Thyroid gland (tissue), 4 donors: ENCODE data around the gene NR2F6.

ENCODE experiments used
- CTCF ChIP-seq, 6 experiments: fragments of 200-600 bp in 3 of 6; fragments of 450-650 bp in 3 of 6; sonication (generic) in 3 of 6; IDR thresholded peaks; one replicate each; pipeline ENCODE4 v1.5.1; 2016 to 2019; ENCODE audit warnings: antibody characterized with exemption in 6 of 6, mild to moderate bottlenecking in 2 of 6, inconsistent platforms in 1 of 6, moderate library complexity in 1 of 6
- POLR2A ChIP-seq, 2 donors: fragments of 450-650 bp; IDR thresholded peaks; one replicate each; pipeline ENCODE4 v1.6.1; 2017; ENCODE audit warnings: antibody characterized with exemption in 2 of 2, mild to moderate bottlenecking in 2 of 2, moderate library complexity in 1 of 2

GRCh38 chr19:17194608-17195007 is 51.1 kb downstream of the NR2F6 start:
- no peak for TF ChIP-seq POLR2A (IDR thresholded peaks at IDR 0.05)
- no peak for TF ChIP-seq CTCF (IDR thresholded peaks at IDR 0.05)
